ENCODE measurements around the gene CFAP20.
"Not testable (repeated sequence)": the region's sequence is repeated elsewhere in the genome, so short reads cannot be mapped to it uniquely, and the experiment has no call there.

The CFAP20 gene

GRCh38 chr16:58098207-58099096 lies 30.7 kb downstream of the CFAP20 start:
- DNase-seq (ENCODE audit: low read depth in 2 of 2) = no peak

GRCh38 chr16:58096249-58096648 lies 32.9 kb downstream of the CFAP20 start:
- DNase-seq (ENCODE audit: low read depth in 2 of 2) = no peak

DNA sequence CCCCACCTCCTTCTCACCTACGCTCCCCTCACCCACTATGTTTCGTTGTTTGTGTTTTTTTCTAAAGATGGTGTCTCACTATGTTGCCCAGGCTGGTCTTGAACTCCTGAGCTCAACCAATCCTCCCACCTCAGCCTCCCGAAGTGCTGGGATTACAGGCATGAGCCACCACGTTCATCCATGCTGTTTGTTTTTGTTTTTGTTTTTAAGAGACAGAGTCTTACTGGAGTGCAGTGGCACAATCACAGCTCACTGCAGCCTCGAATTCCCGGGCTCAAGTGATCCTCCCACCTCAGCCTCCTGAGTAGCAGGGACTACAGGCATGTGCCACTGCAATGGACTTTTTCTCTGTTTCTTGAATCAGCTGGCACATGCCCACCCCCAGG lies 33.6 kb downstream of the CFAP20 start:
- DNase-seq (ENCODE audit: low read depth in 2 of 2) = not testable (repeated sequence)

DNA sequence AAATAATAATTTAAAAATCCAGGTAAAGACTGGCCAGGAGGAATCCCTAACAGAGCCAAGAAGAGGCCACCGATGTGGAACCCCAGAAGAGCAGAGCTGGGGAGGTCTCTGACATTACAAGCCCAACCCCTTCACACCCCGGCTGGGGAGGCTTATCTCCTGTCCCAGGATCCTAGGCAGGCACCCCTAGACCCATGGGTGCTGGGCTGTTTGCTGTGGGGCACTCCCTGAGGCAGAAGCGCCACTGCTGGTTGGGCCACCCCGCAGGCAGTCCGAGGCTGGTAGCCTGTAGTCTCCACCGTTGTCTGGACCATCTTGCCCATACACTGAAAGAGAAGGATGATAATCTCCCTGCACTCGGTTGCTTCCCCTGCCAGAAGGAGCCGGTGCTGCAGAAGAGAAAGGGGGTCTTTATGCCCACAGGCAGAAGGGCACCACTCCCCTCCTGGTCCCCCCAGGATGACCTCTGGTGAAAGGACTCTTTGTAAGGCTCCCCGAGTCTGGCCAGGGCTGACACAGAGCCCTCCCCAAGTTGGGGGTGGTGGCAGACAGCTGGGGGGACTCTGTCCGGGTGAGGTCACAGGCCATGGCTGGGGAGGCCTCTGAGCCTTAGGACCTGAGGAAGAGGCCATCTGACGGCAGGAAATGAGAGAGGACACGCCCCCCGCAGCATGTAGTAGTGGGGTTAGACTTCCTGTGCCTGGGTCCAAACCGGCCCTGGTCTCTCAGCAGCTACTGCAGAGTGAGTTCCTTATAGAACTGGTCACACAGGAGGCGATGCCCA lies 34.2 kb downstream of the CFAP20 start:
- no peak for DNase-seq (ENCODE audit: low read depth in 2 of 2)

- no peak for DNase-seq (ENCODE audit: low read depth in 2 of 2)
These were observed 35.2 kb downstream of the CFAP20 start for GRCh38 chr16:58094026-58094425.

GRCh38 chr16:58090396-58090795 lies 38.8 kb downstream of the CFAP20 start:
- not testable (repeated sequence) for DNase-seq (ENCODE audit: low read depth in 2 of 2)

DNA sequence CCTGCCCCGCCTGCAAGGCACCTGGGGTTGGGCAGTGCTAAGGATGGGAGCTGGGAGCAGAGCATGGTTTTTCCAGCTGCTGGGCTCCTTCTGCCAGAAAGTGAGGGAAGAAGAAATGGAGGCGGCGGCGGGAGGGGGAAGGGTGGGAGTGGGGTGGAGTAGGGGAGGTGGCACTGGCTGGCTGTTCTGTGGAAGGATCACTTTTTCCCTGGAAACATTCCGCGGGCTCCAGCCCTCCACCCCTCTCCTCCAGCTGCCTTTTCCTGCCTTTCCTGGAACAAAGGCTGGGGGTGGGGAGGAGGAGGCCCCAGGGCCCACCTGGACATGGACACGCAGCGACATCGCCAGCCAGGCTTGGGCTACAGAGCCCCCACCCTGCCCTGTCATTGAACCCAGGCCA lies 41.1 kb downstream of the CFAP20 start:
- DNase-seq (ENCODE audit: low read depth in 2 of 2) = no peak

- DNase-seq (ENCODE audit: low read depth in 2 of 2) = no peak
These were observed 41.8 kb downstream of the CFAP20 start for GRCh38 chr16:58087209-58087913.

GRCh38 chr16:58086381-58087208 lies 42.6 kb downstream of the CFAP20 start:
- DNase-seq (ENCODE audit: low read depth in 2 of 2) = no peak

DNA sequence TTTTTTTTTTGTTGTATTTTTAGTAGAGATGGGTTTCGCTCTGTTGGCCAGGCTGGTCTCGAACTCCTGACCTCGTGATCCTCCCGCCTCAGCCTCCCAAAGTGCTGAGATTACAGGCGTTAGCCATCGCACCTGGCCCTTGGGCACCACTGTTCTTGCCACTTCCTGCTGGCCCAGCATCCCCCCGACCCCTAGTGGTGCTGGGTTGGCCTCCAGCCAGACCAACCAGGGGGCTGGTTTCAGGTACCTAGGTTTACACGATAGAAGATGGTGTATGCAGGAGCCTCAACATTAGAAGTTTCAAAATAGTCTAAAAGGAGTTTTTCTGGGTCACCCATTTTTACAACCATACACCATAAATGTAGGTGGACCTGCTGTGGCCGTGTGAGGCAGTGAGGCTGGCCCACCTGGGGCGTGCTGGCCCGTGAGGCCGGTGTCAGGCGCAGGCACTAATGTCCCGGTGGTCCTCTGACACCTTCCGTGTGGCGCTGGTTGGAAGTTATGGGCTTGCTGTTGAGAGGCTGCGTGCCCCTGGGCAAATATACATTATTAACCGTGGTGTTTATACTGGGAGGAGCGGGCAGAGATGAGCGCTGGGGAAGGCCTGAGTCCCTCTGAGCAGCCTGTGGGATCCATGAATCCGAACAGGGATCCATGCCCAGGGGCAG lies 43.5 kb downstream of the CFAP20 start:
- no peak for DNase-seq (ENCODE audit: low read depth in 2 of 2)

- no peak for DNase-seq (ENCODE audit: low read depth in 2 of 2)
These were observed 44.0 kb downstream of the CFAP20 start for GRCh38 chr16:58085171-58085570.

- no peak for DNase-seq (ENCODE audit: low read depth in 2 of 2)
These were observed 44.5 kb downstream of the CFAP20 start for GRCh38 chr16:58084635-58085034.

- DNase-seq (ENCODE audit: low read depth in 2 of 2) = no peak
These were observed 46.8 kb downstream of the CFAP20 start for GRCh38 chr16:58082381-58082780.

GRCh38 chr16:58080657-58081056 lies 48.5 kb downstream of the CFAP20 start:
- DNase-seq (ENCODE audit: low read depth in 2 of 2) = not testable (repeated sequence)

DNA sequence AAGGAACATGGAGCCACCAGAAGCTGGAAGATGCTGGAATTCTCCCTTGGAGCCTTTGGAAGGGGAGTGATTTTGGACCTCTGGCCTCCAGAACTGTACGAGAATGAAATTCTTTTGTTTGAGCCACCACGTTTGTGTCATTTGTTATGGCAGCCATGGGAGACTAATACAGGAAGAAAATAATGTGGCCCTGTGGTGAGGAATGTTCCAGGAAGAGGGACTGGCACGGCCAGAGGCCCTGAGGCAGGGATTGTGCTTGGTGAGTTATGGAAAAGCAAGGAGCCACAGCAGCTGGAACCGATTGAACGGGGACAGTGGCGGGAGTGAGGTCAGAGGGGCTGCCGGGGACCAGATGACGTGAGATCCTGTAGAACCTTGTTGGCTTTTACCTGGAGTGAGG lies 51.4 kb downstream of the CFAP20 start:
- DNase-seq (ENCODE audit: low read depth in 2 of 2) = no peak

- no peak for DNase-seq (ENCODE audit: low read depth in 2 of 2)
These were observed 52.7 kb downstream of the CFAP20 start for GRCh38 chr16:58076514-58076913.

DNA sequence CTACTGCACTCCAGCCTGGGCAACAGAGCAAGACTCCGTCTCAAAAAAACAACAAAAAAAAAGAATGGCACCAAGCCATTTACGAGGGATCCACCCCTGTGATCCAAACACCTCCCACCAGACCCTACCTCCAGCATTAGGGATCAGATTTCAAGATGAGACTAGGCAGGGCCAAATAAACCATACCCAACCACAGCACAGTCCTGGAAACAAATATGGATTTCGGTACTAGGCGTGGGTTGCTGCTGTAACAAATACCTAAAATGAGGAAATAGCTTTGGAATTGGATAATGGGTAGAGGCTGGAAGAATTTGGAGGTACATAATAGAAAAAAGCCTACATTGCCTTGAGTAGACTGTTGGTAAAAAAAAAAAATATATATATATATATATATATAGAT lies 54.5 kb downstream of the CFAP20 start:
- DNase-seq (ENCODE audit: low read depth in 2 of 2) = no peak

DNA sequence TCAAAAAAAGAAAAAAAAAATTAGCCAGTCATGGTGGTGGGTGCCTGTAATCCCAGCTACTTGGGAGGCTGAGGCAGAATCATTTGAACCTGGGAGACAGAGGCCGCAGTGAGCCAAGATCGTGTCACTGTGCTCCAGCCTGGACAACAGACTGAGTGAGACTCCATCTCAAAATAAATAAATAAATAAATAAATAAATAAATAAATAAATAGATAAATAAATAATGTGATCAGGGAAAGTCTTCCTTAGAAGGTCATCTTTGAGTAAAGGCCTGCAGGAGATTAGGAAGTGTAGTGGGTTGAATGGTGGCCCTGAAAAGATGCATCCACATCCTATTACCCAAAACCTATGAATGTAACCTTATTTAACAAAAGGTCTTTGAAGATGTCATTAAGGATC lies 56.1 kb downstream of the CFAP20 start:
- DNase-seq (ENCODE audit: low read depth in 2 of 2) = not testable (repeated sequence)

DNA sequence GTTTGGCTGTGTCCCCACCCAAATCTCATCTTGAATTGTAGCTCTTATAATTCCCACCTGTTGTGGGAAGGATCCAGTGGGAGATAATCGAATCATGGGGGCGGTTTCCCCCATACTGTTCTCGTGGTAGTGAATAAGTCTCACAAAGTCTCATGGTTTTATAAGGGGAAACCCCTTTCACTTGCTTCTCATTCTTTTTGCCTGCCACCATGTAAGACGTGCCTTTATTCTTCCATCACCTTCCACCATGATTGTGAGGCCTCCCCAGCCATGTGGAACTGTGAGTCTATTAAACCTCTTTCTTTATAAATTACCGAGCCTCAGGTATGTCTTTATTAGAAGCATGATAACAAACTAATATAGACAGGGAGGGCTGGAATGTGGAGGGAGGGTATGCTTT lies 57.0 kb downstream of the CFAP20 start:
- DNase-seq (ENCODE audit: low read depth in 2 of 2) = not testable (repeated sequence)

DNA sequence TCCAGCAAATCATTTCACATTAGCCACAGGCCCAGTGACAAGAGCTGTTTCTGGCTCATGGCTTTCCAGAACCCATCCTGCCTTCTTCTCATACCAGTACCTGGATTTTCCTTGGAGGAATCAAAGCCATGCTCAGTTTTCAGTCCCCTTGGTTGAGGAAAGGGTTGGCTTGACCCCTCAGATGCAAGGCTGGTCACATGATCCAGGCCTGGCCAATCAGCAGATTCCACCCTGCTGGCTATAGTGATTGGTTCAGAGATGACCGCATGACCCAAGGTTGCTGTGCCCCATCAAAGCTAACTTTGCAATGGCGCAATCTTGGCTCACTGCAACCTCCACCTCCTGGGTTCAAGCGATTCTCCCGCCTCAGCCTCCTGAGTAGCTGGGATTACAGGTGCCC lies 58.6 kb downstream of the CFAP20 start:
- no peak for DNase-seq (ENCODE audit: low read depth in 2 of 2)
